HG02588 (cell line): ENCODE data around the gene NCKAP5.

Experiments
- ATAC-seq: cut with Tn5 transposase; IDR thresholded peaks from one replicate; pipeline ENCODE4 v1.9.1; 2021; ENCODE audit warnings: mild to moderate bottlenecking, moderate library complexity; ENCODE audit not compliant: unreplicated experiment

NCKAP5 gene

GRCh38 chr2:133433455-133434451 is 134.5 kb downstream of the NCKAP5 start:
- ATAC-seq, result no peak

DNA sequence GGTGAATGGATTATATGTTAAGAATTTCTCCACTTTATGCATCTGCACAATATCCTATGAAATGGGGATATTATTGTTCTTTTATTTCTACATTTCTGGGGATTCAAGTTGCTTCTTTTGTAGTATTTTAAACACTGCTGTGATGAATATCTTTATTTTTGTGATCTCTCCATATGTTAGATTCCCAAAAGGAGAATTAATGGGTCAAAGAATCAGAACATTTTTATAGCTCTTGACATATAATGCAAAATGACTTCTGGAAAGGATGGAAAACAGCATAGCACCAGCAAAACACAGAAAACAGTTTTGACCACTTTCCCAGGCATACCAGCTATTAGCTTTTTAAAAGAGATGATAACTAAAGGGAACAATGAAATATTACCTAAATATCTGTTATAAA is 135.5 kb downstream of the NCKAP5 start:
- ATAC-seq, result no peak

DNA sequence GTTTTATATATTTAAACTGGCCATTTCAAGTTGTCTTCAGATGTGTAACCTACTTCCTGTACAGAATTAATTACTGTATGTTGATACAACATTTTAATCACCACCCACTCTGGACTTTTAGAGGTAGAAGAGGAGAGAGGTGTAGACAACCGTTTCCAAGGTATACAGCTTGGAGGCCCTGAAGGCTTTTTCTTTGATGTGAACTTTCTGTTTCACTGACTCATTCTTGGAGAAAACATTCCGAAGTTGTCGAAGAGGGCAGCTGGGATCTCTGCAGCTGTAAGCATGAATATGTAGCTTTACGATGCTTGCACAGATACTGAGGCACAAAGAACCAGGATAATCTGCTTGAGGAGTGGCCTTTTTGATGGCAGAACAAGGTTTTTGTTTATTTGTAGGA is 137.0 kb downstream of the NCKAP5 start:
- ATAC-seq, result no peak

- ATAC-seq, result no peak
Measured at GRCh38 chr2:133426791-133427190, 141.5 kb downstream of the NCKAP5 start.

GRCh38 chr2:133425612-133426011 is 142.7 kb downstream of the NCKAP5 start:
- ATAC-seq, result no peak

DNA sequence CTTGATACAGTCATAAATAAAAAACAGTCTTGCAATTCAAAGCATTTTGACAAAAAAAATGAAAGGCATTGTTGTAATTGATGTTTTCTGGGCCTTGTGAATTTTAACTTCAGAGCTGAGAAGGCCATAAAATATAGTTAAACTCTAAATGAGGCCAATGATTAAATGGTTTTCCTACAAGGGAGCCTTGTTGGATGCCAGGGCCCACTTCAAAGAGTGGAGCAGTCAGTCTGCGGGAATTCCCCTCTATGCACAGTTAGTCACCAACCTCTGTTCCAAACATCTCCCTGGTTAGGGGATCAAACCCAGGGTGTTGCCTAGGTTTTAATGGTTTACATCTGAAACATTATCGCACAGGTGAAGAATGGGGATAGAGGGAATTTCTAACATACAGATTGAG is 143.4 kb downstream of the NCKAP5 start:
- no peak for ATAC-seq

DNA sequence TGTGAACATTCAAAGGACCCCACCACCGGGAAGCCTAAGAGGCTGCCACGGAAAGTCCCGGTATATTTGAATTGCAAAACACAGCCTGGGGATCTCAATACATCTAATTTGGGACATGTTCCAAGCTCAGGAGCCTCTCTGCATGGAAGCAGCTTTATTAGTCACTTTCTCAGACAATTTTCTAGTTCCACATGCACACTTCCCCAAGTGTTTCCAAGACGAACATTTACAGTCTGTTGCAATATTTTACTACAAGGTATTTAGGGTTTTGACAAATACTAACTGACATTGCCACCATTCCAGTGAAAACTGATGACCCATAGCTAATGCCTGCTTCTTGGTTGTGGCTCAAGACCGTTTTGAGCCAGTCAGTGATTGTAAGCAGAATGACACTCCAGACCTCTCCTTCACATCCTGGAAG is 145.3 kb downstream of the NCKAP5 start:
- no peak for ATAC-seq

DNA sequence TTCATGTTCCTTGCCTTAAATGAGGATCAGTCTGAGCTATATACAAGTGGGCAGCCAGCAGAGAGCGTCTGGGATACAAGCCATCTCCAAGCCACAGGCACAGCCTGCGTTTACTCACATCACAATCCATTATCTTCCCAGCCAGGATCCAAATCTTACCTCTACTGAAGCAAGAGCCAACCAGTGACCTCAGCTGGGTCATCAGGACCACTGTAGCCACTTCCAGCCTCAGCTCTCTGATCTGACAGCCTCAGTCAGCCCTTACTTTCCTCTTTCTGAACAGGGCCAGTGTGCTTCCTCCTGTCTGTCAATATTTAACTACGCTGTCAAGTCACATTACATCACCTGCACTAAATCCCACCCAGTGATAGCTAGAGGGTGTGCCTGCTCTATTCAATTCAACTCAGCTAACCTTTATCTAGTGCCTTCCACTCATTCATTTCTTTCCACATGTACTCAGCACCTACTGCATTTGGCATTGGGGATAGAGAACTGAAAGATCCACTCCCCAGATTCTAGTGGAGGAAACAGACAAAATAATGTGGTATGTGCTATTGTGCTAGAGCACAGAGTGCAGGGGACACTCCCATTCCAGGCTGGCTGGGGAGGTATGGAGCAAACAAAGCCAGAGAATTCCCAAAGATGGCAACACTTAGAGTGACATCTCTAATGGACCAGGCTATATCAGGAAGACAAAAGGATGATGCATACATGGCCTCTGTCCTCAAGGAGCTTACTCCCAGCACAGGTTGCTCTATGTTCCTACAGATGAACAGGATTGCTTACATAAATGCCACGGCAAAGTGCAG is 146.5 kb downstream of the NCKAP5 start:
- peak; percentile 90 for ATAC-seq

DNA sequence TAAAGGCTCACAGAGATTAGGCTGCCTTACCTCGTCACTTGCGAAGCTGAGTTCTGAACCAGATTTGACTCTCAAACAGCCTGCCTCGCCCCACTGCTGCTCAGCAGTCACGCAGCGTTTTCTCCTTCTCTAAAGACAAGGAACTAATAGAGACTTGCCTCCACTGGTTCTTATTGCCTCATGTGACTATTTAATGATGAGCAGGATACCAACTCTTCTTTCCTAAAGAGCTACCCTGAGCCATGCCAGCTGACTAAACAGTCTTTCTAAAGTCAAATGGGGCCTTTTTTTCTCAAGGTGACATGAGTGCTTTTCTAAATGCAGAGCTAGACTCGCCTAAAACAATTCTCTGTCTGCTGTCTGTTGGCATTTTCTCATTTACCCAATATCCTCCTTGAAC is 147.5 kb downstream of the NCKAP5 start:
- ATAC-seq, result no peak

DNA sequence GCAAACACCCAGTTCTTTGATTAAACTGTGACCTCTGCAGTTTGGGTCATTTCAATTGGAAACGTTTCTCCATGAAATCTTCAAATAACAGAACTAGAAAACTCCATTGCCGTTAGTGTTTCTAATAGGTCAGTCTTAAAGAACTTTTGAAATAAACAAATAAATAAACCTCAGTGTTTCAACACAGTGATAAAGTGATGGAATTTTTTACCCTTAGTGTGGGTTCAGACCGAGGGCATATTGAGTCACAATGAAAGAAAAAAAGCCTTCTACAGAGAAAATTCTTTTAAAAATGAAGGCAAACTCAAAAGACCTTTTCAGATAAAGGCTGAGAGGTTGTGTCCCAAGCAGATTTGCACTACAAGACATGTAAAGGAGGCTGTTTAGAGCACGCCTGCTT is 149.6 kb downstream of the NCKAP5 start:
- no peak for ATAC-seq

- ATAC-seq, result peak; percentile 32
Measured at GRCh38 chr2:133418021-133418420, 150.2 kb downstream of the NCKAP5 start.

DNA sequence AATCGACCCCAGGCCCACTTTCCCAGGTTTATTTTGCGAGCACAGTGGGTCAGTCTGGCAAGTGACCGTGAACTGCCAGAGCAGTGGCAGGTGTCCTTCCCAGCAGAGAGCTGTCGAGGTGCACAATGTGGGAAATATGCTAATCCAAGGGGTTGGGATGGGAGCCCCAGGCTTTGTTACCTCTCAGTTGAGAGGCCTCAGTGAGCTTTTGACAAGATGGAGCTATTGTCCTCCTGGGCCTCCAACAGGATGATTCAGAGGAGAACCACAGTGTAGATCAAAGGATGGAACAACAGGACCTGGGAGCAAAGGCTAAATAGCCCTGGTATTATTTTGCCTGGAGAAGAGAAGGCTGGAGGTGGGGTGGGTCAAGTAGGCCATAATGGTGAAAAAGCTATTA is 150.8 kb downstream of the NCKAP5 start:
- no peak for ATAC-seq

- ATAC-seq, result no peak
Measured at GRCh38 chr2:133416736-133417135, 151.5 kb downstream of the NCKAP5 start.

GRCh38 chr2:133416146-133416545 is 152.1 kb downstream of the NCKAP5 start:
- no peak for ATAC-seq

DNA sequence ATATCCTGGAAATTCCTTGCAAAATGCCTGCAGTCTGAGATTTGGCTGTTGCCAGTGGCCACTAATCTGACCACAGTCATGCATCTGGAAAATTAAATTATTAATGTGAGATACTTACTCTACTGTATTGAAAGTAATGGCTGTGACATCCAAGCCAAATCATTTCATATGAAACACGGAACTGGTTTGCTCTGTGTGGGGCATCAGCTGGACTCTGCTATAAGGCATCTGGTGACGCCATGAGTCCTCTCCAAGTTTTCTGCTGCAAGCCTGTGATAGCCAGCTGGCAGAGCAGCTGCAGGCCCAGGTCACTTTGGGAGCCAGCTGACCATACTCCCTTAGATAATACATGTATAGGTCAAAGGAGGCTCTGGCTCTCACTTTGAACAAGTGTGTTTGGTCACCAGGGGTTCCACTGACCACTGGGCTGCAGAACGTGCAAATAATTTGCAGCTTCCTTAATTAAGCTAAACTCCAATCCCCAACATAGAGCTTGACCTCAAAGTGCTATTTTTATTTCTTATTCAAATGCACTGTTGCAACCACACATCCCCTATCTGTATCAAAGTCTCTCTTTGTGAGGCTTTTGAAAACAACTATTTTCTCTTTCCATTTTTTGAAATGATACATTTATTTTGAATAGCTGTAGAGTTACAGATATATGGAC is 152.9 kb downstream of the NCKAP5 start:
- ATAC-seq, result peak; percentile 40

GRCh38 chr2:133414486-133415209 is 153.6 kb downstream of the NCKAP5 start:
- ATAC-seq, result no peak

DNA sequence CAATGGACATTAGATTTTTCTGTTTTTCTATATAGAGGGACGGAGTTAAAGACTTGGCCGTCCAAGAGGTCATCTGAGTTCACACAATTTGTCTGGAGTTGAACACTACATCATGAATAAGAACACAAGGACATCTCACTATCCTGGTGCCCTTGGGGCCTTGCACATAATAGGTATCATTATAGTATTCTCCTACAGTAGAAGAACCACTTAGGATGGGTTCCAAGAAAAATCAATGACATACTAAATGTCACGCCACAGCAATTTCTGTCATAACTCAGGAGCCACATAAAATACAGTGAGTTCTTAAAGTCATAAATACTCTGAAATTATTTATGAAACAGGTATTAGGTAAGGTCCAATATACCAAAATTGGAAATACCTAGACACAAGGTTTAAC is 154.4 kb downstream of the NCKAP5 start:
- ATAC-seq, result no peak

GRCh38 chr2:133412694-133413093 is 155.6 kb downstream of the NCKAP5 start:
- ATAC-seq, result no peak

- no peak for ATAC-seq
Measured at GRCh38 chr2:133411857-133412256, 156.4 kb downstream of the NCKAP5 start.

- no peak for ATAC-seq
Measured at GRCh38 chr2:133411101-133411500, 157.2 kb downstream of the NCKAP5 start.
